VCaP (cell line): ENCODE data around the gene TM4SF20.

ENCODE experiments used
- H3K27ac ChIP-seq: fragments of 450-650 bp; 2 replicates; pipeline ENCODE4 v1.5.1; 2017
- CTCF ChIP-seq: fragments of 450-650 bp; conservative IDR thresholded peaks from 2 replicates; pipeline ENCODE4 v1.5.1; 2017; ENCODE audit warnings: mild to moderate bottlenecking, moderate library complexity

The TM4SF20 gene

GRCh38 chr2:227312579-227312978 lies 66.5 kb downstream of the TM4SF20 start:
- no peak overlapping the region for H3K27ac ChIP-seq
- TF ChIP-seq CTCF = no peak
